GM12878 (cell line): ENCODE data around the gene NFE2L3. TPM values are rescaled to one million over a fixed set of nuclear protein-coding genes. Genes with fewer than 3 reads are reported as not detected.

Experiments
- ATAC-seq: fragments of 200-7000 bp; cut with Tn5 transposase; 3 replicates; pipeline ENCODE4 v1.9.1; 2020; ENCODE audit warnings: mild to moderate bottlenecking, moderate library complexity
- BruUV-seq: library from RNA; stranded (reverse); fragments of 400-500 nt; replicated peaks from 2 replicates; lab custom pipeline; 2021; lab: Mats Ljungman, UMichigan
- CTCF ChIA-PET: fragments of 300-600 bp; sonication (Branson Sonifier 250); formaldehyde crosslinking; extraction: SDS; loops from one replicate; lab custom pipeline; 2021; ENCODE audit warnings: inconsistent platforms; lab: Yijun Ruan, JAX
- POLR2A ChIA-PET: fragments of 350-600 bp; formaldehyde crosslinking; extraction: SDS; loops from one replicate; lab custom pipeline; 2021; ENCODE audit warnings: inconsistent platforms; lab: Charles Lee
- RAD21 ChIA-PET: fragments of 300-600 bp; sonication (Branson Sonifier 250); formaldehyde crosslinking; loops from one replicate; lab custom pipeline; 2023; ENCODE audit warnings: antibody characterized with exemption; ENCODE audit not compliant: unreplicated experiment; lab: Charles Lee
- SMC1A ChIA-PET: fragments of 300-600 bp; sonication (Branson Sonifier 250); formaldehyde crosslinking; loops from one replicate; lab custom pipeline; 2023; ENCODE audit not compliant: unreplicated experiment, uncharacterized antibody; lab: Charles Lee
- DNase-seq: peaks from one replicate; pipeline ENCODE4 v3.0.0-alpha.2; 2011; ENCODE audit warnings: low read depth, low spot score
- FAIRE-seq: peaks from 3 replicates; lab custom pipeline; 2011; peaks lifted over from hg19 to GRCh38; lab: Jason Lieb, UNC
- H2AFZ ChIP-seq: 2 replicates; pipeline ENCODE4 v1.6.0; 2011; ENCODE audit warnings: low read depth, low read length, control low read depth; ENCODE audit not compliant: control insufficient read depth
- H3K27ac ChIP-seq: 2 replicates; pipeline ENCODE4 v1.5.1; 2011; ENCODE audit warnings: control low read depth; ENCODE audit not compliant: control insufficient read depth, insufficient read depth
- H3K27me3 ChIP-seq, 2 experiments: replicated peaks in 1 of 2; 2 replicates each; pipeline versions ENCODE4 v1.6.0 to v1.6.1; 2011; ENCODE audit warnings: low read length in 1 of 2; ENCODE audit not compliant: control insufficient read depth in 2 of 2, insufficient read depth in 2 of 2
- H3K36me3 ChIP-seq, 2 experiments: 2 replicates each; pipeline ENCODE4 v1.5.1; 2011; ENCODE audit warnings: low read length in 1 of 2; ENCODE audit not compliant: control insufficient read depth in 2 of 2, insufficient read depth in 2 of 2
- H3K4me1 ChIP-seq: 2 replicates; pipeline ENCODE4 v1.6.1; 2011; ENCODE audit warnings: mild to moderate bottlenecking, low read length, moderate library complexity, mixed read lengths; ENCODE audit not compliant: control insufficient read depth, insufficient read depth
- H3K4me2 ChIP-seq: 2 replicates; pipeline ENCODE4 v1.6.0; 2011; ENCODE audit warnings: control low read depth; ENCODE audit not compliant: control insufficient read depth, insufficient read depth
- H3K4me3 ChIP-seq: fragments of 200-600 bp; sonication (generic); 2 replicates; pipeline ENCODE4 v1.5.1; 2016
- H3K79me2 ChIP-seq: 2 replicates; pipeline ENCODE4 v1.6.0; 2011; ENCODE audit warnings: low read length; ENCODE audit not compliant: control insufficient read depth, insufficient read depth
- H3K9ac ChIP-seq: 2 replicates; pipeline ENCODE4 v1.8.0; 2011; ENCODE audit warnings: low read length, control low read depth, mixed read lengths; ENCODE audit not compliant: control insufficient read depth, insufficient read depth
- H3K9me3 ChIP-seq: replicated peaks from 3 replicates; pipeline ENCODE4 v1.5.1; 2011; ENCODE audit warnings: mild to moderate bottlenecking, low read length; ENCODE audit not compliant: control insufficient read depth, insufficient read depth
- H4K20me1 ChIP-seq: 2 replicates; pipeline ENCODE4 v1.6.0; 2011; ENCODE audit not compliant: control insufficient read depth, insufficient read depth
- BACH1 ChIP-seq: fragments of 450-650 bp; IDR thresholded peaks from 2 replicates; pipeline ENCODE4 v1.6.1; 2017; ENCODE audit warnings: mild to moderate bottlenecking, borderline replicate concordance
- BCL3 ChIP-seq: IDR thresholded peaks from 2 replicates; pipeline ENCODE4 v1.6.1; 2011; ENCODE audit warnings: borderline replicate concordance, low read depth, mild to moderate bottlenecking, moderate library complexity, low read length; ENCODE audit not compliant: insufficient read depth, poor library complexity, severe bottlenecking
- BHLHE40 ChIP-seq, 2 experiments: fragments of 450-650 bp in 1 of 2; IDR thresholded peaks; 2 replicates each; pipeline ENCODE4 v1.6.1; 2011 to 2017; ENCODE audit warnings: low read depth in 2 of 2, borderline replicate concordance in 1 of 2, improper control_type of control experiment in 1 of 2, low read length in 1 of 2, mild to moderate bottlenecking in 1 of 2
- BMI1 ChIP-seq: fragments of 450-650 bp; IDR thresholded peaks from 2 replicates; pipeline ENCODE4 v1.6.1; 2016; ENCODE audit warnings: mild to moderate bottlenecking, moderate library complexity, borderline replicate concordance
- CBX5 ChIP-seq: sonication (generic); IDR thresholded peaks from 2 replicates; pipeline ENCODE4 v1.6.1; 2016; ENCODE audit warnings: low read depth, moderate library complexity, mild to moderate bottlenecking, inconsistent platforms
- ELK1 ChIP-seq: IDR thresholded peaks from 2 replicates; pipeline ENCODE4 v1.6.1; 2012; ENCODE audit warnings: low read depth, low read length, improper control_type of control experiment
- MYC ChIP-seq: IDR thresholded peaks from 2 replicates; pipeline ENCODE4 v1.6.1; 2011; ENCODE audit warnings: mild to moderate bottlenecking, low read length, moderate library complexity, inconsistent platforms; ENCODE audit not compliant: insufficient read depth, insufficient replicate concordance, insufficient read length, severe bottlenecking
- POLR2A ChIP-seq: IDR thresholded peaks from 2 replicates; pipeline ENCODE4 v1.6.1; 2011; ENCODE audit warnings: low read depth, mild to moderate bottlenecking, low read length
- TAF1 ChIP-seq: IDR thresholded peaks from 2 replicates; pipeline ENCODE4 v1.6.1; 2011; ENCODE audit warnings: mild to moderate bottlenecking, low read depth, low read length, borderline replicate concordance
- WRNIP1 ChIP-seq: IDR thresholded peaks from 2 replicates; pipeline ENCODE4 v1.6.1; 2011; ENCODE audit warnings: low read depth, low read length, improper control_type of control experiment, borderline replicate concordance
- ZSCAN29 ChIP-seq: fragments of 450-650 bp; IDR thresholded peaks from 2 replicates; pipeline ENCODE4 v1.6.1; 2017; ENCODE audit warnings: mild to moderate bottlenecking, moderate library complexity
- WGBS: methylation state at CpG from one replicate; pipeline ENCODE4 v1.1.6; 2016; ENCODE audit warnings: low lambda C conversion rate; ENCODE audit not compliant: insufficient replicate concordance, insufficient coverage; ENCODE audit errors: missing lambda C conversion rate; 5-methylcytosine and 5-hydroxymethylcytosine counted together
- in situ Hi-C: fragments of 300-500 bp; cut with MboI; formaldehyde crosslinking; loops from 9 replicates; pipeline ENCODE4 v1.14.3; 2018; ENCODE audit warnings: mixed read lengths
- intact Hi-C: fragments of 100-400 bp; cut with micrococcal nuclease; formaldehyde crosslinking; loops from one replicate; pipeline ENCODE4 v1.14.2; 2022; ENCODE audit not compliant: unreplicated experiment
- polyA plus RNA-seq, 11 experiments: library from polyadenylated mRNA; depleted of rRNA in 4 of 11; unstranded in 6 of 11; stranded (reverse) in 5 of 11; fragments of >200 nt; fragmentation: Nextera tagmentation in 4 of 11; fragmentation: Illumina TruSeq in 1 of 11; extraction: Ambion mirVana in 4 of 11; extraction: Trizol in 1 of 11; gene quantifications; 1 replicate in 1 of 11; 2 replicates in 10 of 11; pipeline versions ENCODE4 v1.2.1 to v1.2.3, GENCODE V29; 2011 to 2016; ENCODE audit warnings: inconsistent platforms in 2 of 11, missing spikeins in 2 of 11, low read depth in 1 of 11
- total RNA-seq, 4 experiments: library from RNA; depleted of rRNA in 3 of 4; stranded (reverse); fragments of >200 nt in 3 of 4; fragmentation: Illumina TruSeq in 1 of 4; extraction: Trizol in 1 of 4; gene quantifications; 2 replicates each; pipeline versions ENCODE4 v1.2.1 to v1.2.3, GENCODE V29; 2013 to 2021
- TF ChIP-seq, protein P1 (sequence below): fragments of 450-650 bp; IDR thresholded peaks from 2 replicates; pipeline ENCODE4 v1.6.1; 2017; ENCODE audit warnings: mild to moderate bottlenecking, moderate library complexity

NFE2L3 gene
- total and polyA plus RNA-seq, 10 of the 15 experiments (the other 5 are each of a cell fraction or from before 2014, with no cell fraction given): 4.4 to 34.9 (median 13.0) TPM

- FAIRE-seq: no peak
- in situ Hi-C loops (loop anchor here (5.0 kb wide), 1 partner anchor 90 kb away; the partner anchor contains the start of gene SNX10), intact Hi-C loops (loop anchor here (10.0 kb wide), 1 partner anchor 462 kb away; no protein-coding TSS in a partner anchor)
- Histone ChIP-seq H3K9me3 (no peaks in the 10 kb centered on the region; the same call in 2 of the 3 replicates), H2AFZ (peak overlapping the region; percentile 16; the same call in 1 of the 2 replicates), H3K9ac (peak overlapping the region; percentile 98), H3K4me3 (peak overlapping the region; percentile 87), H3K27me3 (no peaks in the 10 kb centered on the region), H3K27ac (peak overlapping the region; percentile 96), H4K20me1 (no peaks in the 10 kb centered on the region), H3K4me1 (no peaks in the 10 kb centered on the region), H3K4me2 (peak overlapping the region; percentile 79), H3K36me3 (peaks cover 0 to 11% of the 10 kb centered on the region in 2 experiments), H3K79me2 (peaks cover 90% of the 10 kb centered on the region)
- under 1% methylated on average over 52 of the region's 68 CpGs for WGBS
- ChIA-PET POLR2A (interaction anchor here (0.5 to 12.7 kb wide), 14 partner anchors 9 to 146 kb away, joined by 3 to 206 read pairs (median 4); partner anchors contain the start of gene NFE2L3), SMC1A (interaction anchor here (0.8 to 2.1 kb wide), 9 partner anchors 11 to 235 kb away, joined by 3 to 7 read pairs (median 3); partner anchors contain the start of gene SNX10), RAD21 (interaction anchor here (0.6 to 12.7 kb wide), 16 partner anchors 8 to 310 kb away, joined by 3 to 164 read pairs (median 5); partner anchors contain the start of genes NFE2L3 and SNX10), CTCF (interaction anchor here (1.0 to 13.1 kb wide), 5 partner anchors 9 to 330 kb away, joined by 3 to 203 read pairs (median 7); no protein-coding TSS in a partner anchor)
- peak; percentile 3; the same call in 2 of the 3 replicates for ATAC-seq
- no peak for DNase-seq
- BruUV-seq: TSS peak; percentile 62
- TF ChIP-seq POLR2A: peak; percentile 5; the same call in 1 of the 2 replicates
- peak; percentile 22 to 84; a peak in 2 of 4 replicates for TF ChIP-seq BHLHE40 (IDR thresholded peaks at IDR 0.05; ENCODE audit: borderline replicate concordance in 1 of 2, low read depth in 2 of 2, low read length in 1 of 2)
- no peak for TF ChIP-seq WRNIP1
- peak; percentile 78; the same call in 1 of the 2 replicates for TF ChIP-seq BACH1
- peak; percentile 32 for TF ChIP-seq BCL3
- TF ChIP-seq BMI1: no peak
- TF ChIP-seq ZSCAN29: 0 out of 2 replicates have a peak, but pooled peaks have one; percentile 44
- peak; percentile 83 for TF ChIP-seq MYC
- no peak for TF ChIP-seq ELK1
- TF ChIP-seq TAF1: peak; percentile 7; the same call in 1 of the 2 replicates
- TF ChIP-seq, protein P1, sequence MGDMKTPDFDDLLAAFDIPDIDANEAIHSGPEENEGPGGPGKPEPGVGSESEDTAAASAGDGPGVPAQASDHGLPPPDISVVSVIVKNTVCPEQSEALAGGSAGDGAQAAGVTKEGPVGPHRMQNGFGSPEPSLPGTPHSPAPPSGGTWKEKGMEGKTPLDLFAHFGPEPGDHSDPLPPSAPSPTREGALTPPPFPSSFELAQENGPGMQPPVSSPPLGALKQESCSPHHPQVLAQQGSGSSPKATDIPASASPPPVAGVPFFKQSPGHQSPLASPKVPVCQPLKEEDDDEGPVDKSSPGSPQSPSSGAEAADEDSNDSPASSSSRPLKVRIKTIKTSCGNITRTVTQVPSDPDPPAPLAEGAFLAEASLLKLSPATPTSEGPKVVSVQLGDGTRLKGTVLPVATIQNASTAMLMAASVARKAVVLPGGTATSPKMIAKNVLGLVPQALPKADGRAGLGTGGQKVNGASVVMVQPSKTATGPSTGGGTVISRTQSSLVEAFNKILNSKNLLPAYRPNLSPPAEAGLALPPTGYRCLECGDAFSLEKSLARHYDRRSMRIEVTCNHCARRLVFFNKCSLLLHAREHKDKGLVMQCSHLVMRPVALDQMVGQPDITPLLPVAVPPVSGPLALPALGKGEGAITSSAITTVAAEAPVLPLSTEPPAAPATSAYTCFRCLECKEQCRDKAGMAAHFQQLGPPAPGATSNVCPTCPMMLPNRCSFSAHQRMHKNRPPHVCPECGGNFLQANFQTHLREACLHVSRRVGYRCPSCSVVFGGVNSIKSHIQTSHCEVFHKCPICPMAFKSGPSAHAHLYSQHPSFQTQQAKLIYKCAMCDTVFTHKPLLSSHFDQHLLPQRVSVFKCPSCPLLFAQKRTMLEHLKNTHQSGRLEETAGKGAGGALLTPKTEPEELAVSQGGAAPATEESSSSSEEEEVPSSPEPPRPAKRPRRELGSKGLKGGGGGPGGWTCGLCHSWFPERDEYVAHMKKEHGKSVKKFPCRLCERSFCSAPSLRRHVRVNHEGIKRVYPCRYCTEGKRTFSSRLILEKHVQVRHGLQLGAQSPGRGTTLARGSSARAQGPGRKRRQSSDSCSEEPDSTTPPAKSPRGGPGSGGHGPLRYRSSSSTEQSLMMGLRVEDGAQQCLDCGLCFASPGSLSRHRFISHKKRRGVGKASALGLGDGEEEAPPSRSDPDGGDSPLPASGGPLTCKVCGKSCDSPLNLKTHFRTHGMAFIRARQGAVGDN: 0 out of 2 replicates have a peak, but pooled peaks have one; percentile 17
- 0 out of 2 replicates have a peak, but pooled peaks have one; percentile 14 for TF ChIP-seq CBX5
Measured at GRCh38 chr7:26202019-26202990, 50.3 kb downstream of the NFE2L3 start.
